Eye (tissue), 1 donor: ENCODE data around the gene ARRB1.

Experiments
- DNase-seq: peaks from one replicate; pipeline ENCODE4 v3.0.0-alpha.2; 2015

The ARRB1 gene

GRCh38 chr11:75246671-75247350, 104.7 kb downstream of the ARRB1 start:
- no peak for DNase-seq

GRCh38 chr11:75246006-75246670, 105.3 kb downstream of the ARRB1 start:
- no peak for DNase-seq

- DNase-seq, result no peak
Observed at GRCh38 chr11:75245356-75246005, 106.0 kb downstream of the ARRB1 start.

- DNase-seq, result no peak
Observed at GRCh38 chr11:75244052-75244814, 107.2 kb downstream of the ARRB1 start.

- no peak for DNase-seq
Observed at GRCh38 chr11:75242722-75243600, 108.5 kb downstream of the ARRB1 start.

- DNase-seq, result no peak
Observed at GRCh38 chr11:75241906-75242644, 109.4 kb downstream of the ARRB1 start.

- peak; percentile 95 for DNase-seq
Observed at GRCh38 chr11:75241036-75241905, 110.2 kb downstream of the ARRB1 start.

- peak; percentile 44 for DNase-seq
Observed at GRCh38 chr11:75240311-75241035, 111.0 kb downstream of the ARRB1 start, which contains the start of gene TPBGL. Gene TPBGL, plus strand, starts transcription at chr11:75240774. Its CDS starts 276 bp downstream, at chr11:75241050.

GRCh38 chr11:75239531-75240290, 111.8 kb downstream of the ARRB1 start:
- DNase-seq, result peak; percentile 7

- DNase-seq, result no peak
Observed at GRCh38 chr11:75238595-75239440, 112.6 kb downstream of the ARRB1 start.

- no peak for DNase-seq
Observed at GRCh38 chr11:75237050-75237449, 114.4 kb downstream of the ARRB1 start.

GRCh38 chr11:75236062-75236461, 115.4 kb downstream of the ARRB1 start:
- peak; percentile 39 for DNase-seq

- DNase-seq, result peak; percentile 86
Observed at GRCh38 chr11:75233754-75234172, 117.7 kb downstream of the ARRB1 start.

- DNase-seq, result no peak
Observed at GRCh38 chr11:75230621-75231020, 120.8 kb downstream of the ARRB1 start.

GRCh38 chr11:75229466-75229865, 122.0 kb downstream of the ARRB1 start:
- no peak for DNase-seq

GRCh38 chr11:75225794-75226193, 125.7 kb downstream of the ARRB1 start:
- no peak for DNase-seq

- DNase-seq, result no peak
Observed at GRCh38 chr11:75223954-75224643, 127.4 kb downstream of the ARRB1 start.
